ENCODE measurements around the gene OR7G2. TPM values are rescaled to one million over a fixed set of nuclear protein-coding genes. Genes with fewer than 3 reads are reported as not detected.
A peak's percentile ranks its signal among the peaks of the same experiment; 100 is the strongest.

Gene OR7G2
- total RNA-seq, 1 experiment from 2014 or later: not detected

GRCh38 chr19:9139609-9140158 is 32.4 kb upstream of the OR7G2 start:
- H4K8ac ChIP-seq (replicated peaks; ENCODE audit: insufficient read length, low read depth, low read length): no peak overlapping the region
- peaks cover 2% of the 10 kb centered on the region; the same call in 1 of the 2 replicates for H3K27me3 Mint-ChIP-seq (ENCODE audit: low read depth)
- DNase-seq: no peak
- no peak overlapping the region for H4K91ac ChIP-seq (ENCODE audit: insufficient read length, low read depth, low read length)
- H3K56ac ChIP-seq (ENCODE audit: insufficient read length, low read depth, low read length): no peak overlapping the region
- peaks cover 30% of the 10 kb centered on the region for H3K79me2 ChIP-seq (ENCODE audit: insufficient read depth, low read length)
- no CpG with 5 or more reads among the region's 8 CpGs for WGBS (ENCODE audit: extremely low coverage, insufficient read length, low lambda C conversion rate)
- no peak overlapping the region for H2BK15ac ChIP-seq (ENCODE audit: low read depth, low read length)
- no peak overlapping the region for H4K5ac ChIP-seq (ENCODE audit: insufficient read length, low read depth, low read length)
- H3K18ac ChIP-seq (ENCODE audit: insufficient read length, low read depth, low read length): no peak overlapping the region
- no peak overlapping the region for H2BK120ac ChIP-seq (ENCODE audit: low read depth, low read length, poor library complexity, severe bottlenecking)
- H3K4ac ChIP-seq (ENCODE audit: low read depth, low read length): no peak overlapping the region
- H3K27me3 ChIP-seq (ENCODE audit: insufficient read depth, low read length): no peaks in the 10 kb centered on the region
- peaks cover 27 to 36% (median 36%) of the 10 kb centered on the region in 3 experiments for H3K36me3 Mint-ChIP-seq (ENCODE audit: insufficient read depth in 1 of 3, low read depth in 3 of 3)
- H3K4me1 ChIP-seq (ENCODE audit: insufficient read depth, low read length): no peaks in the 10 kb centered on the region
- peaks cover 19 to 37% of the 10 kb centered on the region in 2 experiments for H3K9me3 Mint-ChIP-seq
- no peak overlapping the region for H2BK12ac ChIP-seq (ENCODE audit: insufficient read length, low read depth, low read length)
- H3K14ac ChIP-seq (ENCODE audit: insufficient read depth, low read length): no peak overlapping the region
- no peak overlapping the region for H3K23ac ChIP-seq (ENCODE audit: insufficient read length, low read depth, low read length)
- H3K4me3 Mint-ChIP-seq: peak overlapping the region; percentile 98
- H2AK5ac ChIP-seq (ENCODE audit: insufficient read length, low read length): no peak overlapping the region
- H3K79me1 ChIP-seq (ENCODE audit: insufficient read depth, low read depth, low read length, poor library complexity, severe bottlenecking): peaks cover 3% of the 10 kb centered on the region
- H3K9me3 ChIP-seq (ENCODE audit: control insufficient read depth, low read depth, low read length): no peaks in the 10 kb centered on the region
- H4K20me1 ChIP-seq (ENCODE audit: control insufficient read depth, insufficient read depth, insufficient read length): no peaks in the 10 kb centered on the region
- peaks cover 15 to 26% of the 10 kb centered on the region in 2 experiments for H3K4me1 Mint-ChIP-seq
- no peak for TF ChIP-seq CTCF (conservative IDR thresholded peaks at IDR 0.05)
- H2AFZ ChIP-seq (ENCODE audit: low read length): peak overlapping the region; percentile 100
- H3K27ac Mint-ChIP-seq: peak overlapping the region in 1 of 3 experiments; percentile 100; a peak in 2 of 7 replicates
- no peak overlapping the region for H2BK20ac ChIP-seq (ENCODE audit: low read depth, low read length, poor library complexity, severe bottlenecking)
- peak overlapping the region; percentile 62 for H3K9ac ChIP-seq (ENCODE audit: extremely low read depth, insufficient read length, low read length)
- peak overlapping the region; percentile 99 for H3K4me2 ChIP-seq (ENCODE audit: insufficient read depth, insufficient read length, low read length)
- peaks cover 5% of the 10 kb centered on the region for H3K23me2 ChIP-seq (ENCODE audit: insufficient read length, low read depth, low read length, poor library complexity, severe bottlenecking)
- H3K27ac ChIP-seq (ENCODE audit: insufficient read length, low read depth, low read length): no peak overlapping the region
- no peak overlapping the region for H2BK5ac ChIP-seq (ENCODE audit: insufficient read length, low read length)
- H3T11ph ChIP-seq (ENCODE audit: low read length): no peak overlapping the region
